HEK293 (cell line): Measurements from ENCODE around the gene HDAC7.

Experiments used
- CTCF ChIP-seq: fragments of 450-650 bp; formaldehyde crosslinking; IDR thresholded peaks from 2 replicates; pipeline ENCODE4 v1.5.1; 2016; ENCODE audit warnings: missing biosample characterization, missing genetic modification characterization
- ZNF580 ChIP-seq: fragments of 450-650 bp; formaldehyde crosslinking; IDR thresholded peaks from 2 replicates; pipeline ENCODE4 v1.5.1; 2016; ENCODE audit warnings: missing biosample characterization, missing genetic modification characterization

GRCh38 chr12:47766502-47767215 is 53.0 kb downstream of the HDAC7 start:
- no peak for TF ChIP-seq CTCF (tag by site-specific recombination)
- no peak for TF ChIP-seq ZNF580 (tag by site-specific recombination)
